Lower leg skin (tissue), 3 donors: Measurements from ENCODE around the gene GRIK3.

Experiments
- CTCF ChIP-seq, 3 donors: fragments of 450-650 bp; IDR thresholded peaks; one replicate each; pipeline ENCODE4 v1.5.1; 2016; ENCODE audit warnings: antibody characterized with exemption in 3 of 3, mild to moderate bottlenecking in 3 of 3, moderate library complexity in 2 of 3
- POLR2A ChIP-seq, 2 donors: fragments of 450-650 bp; IDR thresholded peaks; one replicate each; pipeline ENCODE4 v1.6.1; 2016 to 2017; ENCODE audit warnings: antibody characterized with exemption in 2 of 2, mild to moderate bottlenecking in 1 of 2, moderate library complexity in 1 of 2

- no peak for TF ChIP-seq CTCF (IDR thresholded peaks at IDR 0.05)
- no peak for TF ChIP-seq POLR2A (IDR thresholded peaks at IDR 0.05)
Measured at GRCh38 chr1:36992139-36992943, 42.0 kb downstream of the GRIK3 start.
